ENCODE measurements around the gene NKAIN1.

- no peak for TF ChIP-seq EP300 (IDR thresholded peaks at IDR 0.05; ENCODE audit: borderline replicate concordance)
- TF ChIP-seq, protein P1, sequence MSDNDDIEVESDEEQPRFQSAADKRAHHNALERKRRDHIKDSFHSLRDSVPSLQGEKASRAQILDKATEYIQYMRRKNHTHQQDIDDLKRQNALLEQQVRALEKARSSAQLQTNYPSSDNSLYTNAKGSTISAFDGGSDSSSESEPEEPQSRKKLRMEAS (IDR thresholded peaks at IDR 0.05): no peak
- TF ChIP-seq ZBTB7A (IDR thresholded peaks at IDR 0.05; ENCODE audit: low read depth): no peak
- no peak for TF ChIP-seq RAD21 (IDR thresholded peaks at IDR 0.05; ENCODE audit: low read depth)
- no peak for TF ChIP-seq CEBPB (IDR thresholded peaks at IDR 0.05)
- no peak for TF ChIP-seq EGR1 (IDR thresholded peaks at IDR 0.05)
- TF ChIP-seq TCF12 (IDR thresholded peaks at IDR 0.05; ENCODE audit: low read depth): no peak
- no peak for TF ChIP-seq FOXM1 (IDR thresholded peaks at IDR 0.05; ENCODE audit: borderline replicate concordance, low read depth)
- TF ChIP-seq CREB1 (IDR thresholded peaks at IDR 0.05; ENCODE audit: low read depth): no peak
- TF ChIP-seq TEAD4 (IDR thresholded peaks at IDR 0.05): no peak
- no peak for TF ChIP-seq TAF1 (IDR thresholded peaks at IDR 0.05; ENCODE audit: low read depth)
- no peak for TF ChIP-seq NFIC (IDR thresholded peaks at IDR 0.05)
- TF ChIP-seq USF1 (IDR thresholded peaks at IDR 0.05): no peak
These were observed 4.8 kb downstream of the NKAIN1 start for GRCh38 chr1:31234870-31235269.

All from Ishikawa (cell line).